Fibroblast of peridontal ligament (primary cell): ENCODE results near the gene TNK1.

ENCODE experiments used
- DNase-seq: peaks from one replicate; pipeline ENCODE4 v3.0.0-alpha.2; 2010; ENCODE audit errors: extremely low read depth

The TNK1 gene

GRCh38 chr17:7435676-7436555 lies 55.0 kb downstream of the TNK1 start:
- no peak for DNase-seq

- DNase-seq = peak; percentile 58
These were observed 55.9 kb downstream of the TNK1 start for GRCh38 chr17:7436556-7437368.

GRCh38 chr17:7437369-7437863 lies 56.5 kb downstream of the TNK1 start:
- no peak for DNase-seq

GRCh38 chr17:7437950-7438614 lies 57.2 kb downstream of the TNK1 start:
- no peak for DNase-seq

GRCh38 chr17:7438656-7439460 lies 58.0 kb downstream of the TNK1 start:
- no peak for DNase-seq
